ENCODE measurements around the gene CCBE1.

DNA sequence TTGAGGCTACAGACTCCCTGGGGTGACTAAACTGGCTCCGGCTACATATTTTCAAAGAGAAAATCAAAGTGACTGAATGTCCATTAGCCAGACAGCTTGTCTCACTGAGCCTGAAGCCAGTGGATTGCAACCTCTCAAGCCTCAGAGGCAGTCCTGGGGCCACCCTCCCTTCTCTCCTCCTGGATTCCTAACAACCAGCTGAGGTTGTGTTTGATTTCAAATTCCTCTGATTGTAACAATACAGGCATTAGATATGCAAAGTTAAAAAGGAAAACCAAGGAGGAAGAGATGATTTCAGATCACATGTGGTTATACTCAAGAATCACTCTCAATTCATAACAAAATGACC, 237.2 kb downstream of the CCBE1 start:
- TF ChIP-seq, protein P1, sequence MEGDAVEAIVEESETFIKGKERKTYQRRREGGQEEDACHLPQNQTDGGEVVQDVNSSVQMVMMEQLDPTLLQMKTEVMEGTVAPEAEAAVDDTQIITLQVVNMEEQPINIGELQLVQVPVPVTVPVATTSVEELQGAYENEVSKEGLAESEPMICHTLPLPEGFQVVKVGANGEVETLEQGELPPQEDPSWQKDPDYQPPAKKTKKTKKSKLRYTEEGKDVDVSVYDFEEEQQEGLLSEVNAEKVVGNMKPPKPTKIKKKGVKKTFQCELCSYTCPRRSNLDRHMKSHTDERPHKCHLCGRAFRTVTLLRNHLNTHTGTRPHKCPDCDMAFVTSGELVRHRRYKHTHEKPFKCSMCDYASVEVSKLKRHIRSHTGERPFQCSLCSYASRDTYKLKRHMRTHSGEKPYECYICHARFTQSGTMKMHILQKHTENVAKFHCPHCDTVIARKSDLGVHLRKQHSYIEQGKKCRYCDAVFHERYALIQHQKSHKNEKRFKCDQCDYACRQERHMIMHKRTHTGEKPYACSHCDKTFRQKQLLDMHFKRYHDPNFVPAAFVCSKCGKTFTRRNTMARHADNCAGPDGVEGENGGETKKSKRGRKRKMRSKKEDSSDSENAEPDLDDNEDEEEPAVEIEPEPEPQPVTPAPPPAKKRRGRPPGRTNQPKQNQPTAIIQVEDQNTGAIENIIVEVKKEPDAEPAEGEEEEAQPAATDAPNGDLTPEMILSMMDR (IDR thresholded peaks at IDR 0.05; ENCODE audit: insufficient read depth, low read depth, low read length) = no peak
- TF ChIP-seq EZH2 (IDR thresholded peaks at IDR 0.05; ENCODE audit: insufficient read depth, low read length) = no peak
